ENCODE results near the gene AQP9.
A peak's percentile ranks its signal among the peaks of the same experiment; 100 is the strongest.

DNA sequence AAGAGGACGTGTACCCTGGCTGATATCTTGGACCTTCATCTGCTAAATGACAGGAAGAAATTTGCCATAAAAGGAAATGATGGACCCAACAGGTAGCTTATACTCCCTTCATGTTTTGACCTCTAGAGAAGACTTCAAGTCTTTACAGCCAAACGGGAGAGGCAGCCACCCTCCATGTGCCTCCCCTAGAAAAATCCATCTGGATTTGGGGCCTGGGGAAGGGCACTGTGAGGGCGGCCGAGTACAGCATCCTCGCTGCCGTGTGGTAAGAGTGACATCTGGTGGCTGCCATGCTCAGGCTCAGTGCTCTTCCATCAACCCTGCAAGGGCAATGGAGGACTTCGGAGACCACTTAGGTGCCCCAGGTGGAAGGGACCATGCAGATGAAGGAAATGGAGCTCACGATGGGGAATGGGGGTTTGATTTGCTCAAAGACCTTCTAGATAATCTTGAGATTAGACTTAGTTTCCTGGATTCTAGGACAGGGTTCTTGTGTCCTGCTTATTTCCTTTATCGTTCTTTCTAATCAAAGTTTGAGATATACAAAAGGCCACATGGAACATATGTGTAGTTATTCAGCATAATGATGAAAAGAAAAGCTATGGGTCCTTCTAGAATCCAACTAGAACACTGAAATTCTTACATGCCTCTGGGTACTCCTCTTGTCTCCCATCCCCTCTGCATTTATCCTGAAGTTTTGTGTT, 44.4 kb downstream of the AQP9 start:
- TF ChIP-seq, protein P1, sequence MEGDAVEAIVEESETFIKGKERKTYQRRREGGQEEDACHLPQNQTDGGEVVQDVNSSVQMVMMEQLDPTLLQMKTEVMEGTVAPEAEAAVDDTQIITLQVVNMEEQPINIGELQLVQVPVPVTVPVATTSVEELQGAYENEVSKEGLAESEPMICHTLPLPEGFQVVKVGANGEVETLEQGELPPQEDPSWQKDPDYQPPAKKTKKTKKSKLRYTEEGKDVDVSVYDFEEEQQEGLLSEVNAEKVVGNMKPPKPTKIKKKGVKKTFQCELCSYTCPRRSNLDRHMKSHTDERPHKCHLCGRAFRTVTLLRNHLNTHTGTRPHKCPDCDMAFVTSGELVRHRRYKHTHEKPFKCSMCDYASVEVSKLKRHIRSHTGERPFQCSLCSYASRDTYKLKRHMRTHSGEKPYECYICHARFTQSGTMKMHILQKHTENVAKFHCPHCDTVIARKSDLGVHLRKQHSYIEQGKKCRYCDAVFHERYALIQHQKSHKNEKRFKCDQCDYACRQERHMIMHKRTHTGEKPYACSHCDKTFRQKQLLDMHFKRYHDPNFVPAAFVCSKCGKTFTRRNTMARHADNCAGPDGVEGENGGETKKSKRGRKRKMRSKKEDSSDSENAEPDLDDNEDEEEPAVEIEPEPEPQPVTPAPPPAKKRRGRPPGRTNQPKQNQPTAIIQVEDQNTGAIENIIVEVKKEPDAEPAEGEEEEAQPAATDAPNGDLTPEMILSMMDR (IDR thresholded peaks at IDR 0.05; ENCODE audit: low read length), result peak; percentile 82
- TF ChIP-seq EZH2 (IDR thresholded peaks at IDR 0.05; ENCODE audit: borderline replicate concordance, low read length), result no peak

All from OCI-LY1 (cell line).